ELR (cell line): ENCODE results near the gene EPN2.

Experiments
- DNase-seq: peaks from one replicate; pipeline ENCODE4 v3.0.0-alpha.2; 2015; ENCODE audit warnings: low read depth

EPN2 gene

GRCh38 chr17:19381741-19382444 lies 144.7 kb downstream of the EPN2 start:
- no peak for DNase-seq

DNA sequence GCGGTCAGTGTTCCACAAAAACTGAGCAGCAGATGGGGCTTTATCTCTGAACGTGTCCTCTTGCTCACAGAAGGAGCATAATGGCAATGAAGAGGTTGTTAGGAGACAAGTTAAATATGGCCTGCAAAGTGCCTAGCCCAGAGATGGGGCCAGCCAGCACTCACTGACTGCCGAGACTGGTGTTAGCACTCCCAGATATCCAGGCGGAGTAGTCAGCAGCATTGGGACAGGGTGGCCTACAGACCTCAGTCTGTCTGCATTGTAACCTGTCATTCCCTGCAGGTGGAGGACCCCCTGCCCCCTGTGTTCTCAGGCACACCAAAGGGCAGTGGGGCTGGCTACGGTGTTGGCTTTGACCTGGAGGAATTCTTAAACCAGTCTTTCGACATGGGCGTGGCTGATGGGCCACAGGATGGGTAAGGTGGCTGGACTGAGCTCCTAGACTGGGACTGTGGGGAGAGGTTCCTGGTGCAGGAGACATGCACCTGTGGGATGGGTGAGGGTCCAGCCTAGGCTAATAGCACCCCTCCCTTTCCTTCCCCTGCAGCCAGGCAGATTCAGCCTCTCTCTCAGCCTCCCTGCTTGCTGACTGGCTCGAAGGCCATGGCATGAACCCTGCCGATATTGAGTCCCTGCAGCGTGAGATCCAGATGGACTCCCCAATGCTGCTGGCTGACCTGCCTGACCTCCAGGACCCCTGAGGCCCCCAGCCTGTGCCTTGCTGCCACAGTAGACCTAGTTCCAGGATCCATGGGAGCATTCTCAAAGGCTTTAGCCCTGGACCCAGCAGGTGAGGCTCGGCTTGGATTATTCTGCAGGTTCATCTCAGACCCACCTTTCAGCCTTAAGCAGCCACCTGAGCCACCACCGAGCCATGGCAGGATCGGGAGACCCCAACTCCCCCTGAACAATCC lies 145.6 kb downstream of the EPN2 start:
- DNase-seq: no peak

DNA sequence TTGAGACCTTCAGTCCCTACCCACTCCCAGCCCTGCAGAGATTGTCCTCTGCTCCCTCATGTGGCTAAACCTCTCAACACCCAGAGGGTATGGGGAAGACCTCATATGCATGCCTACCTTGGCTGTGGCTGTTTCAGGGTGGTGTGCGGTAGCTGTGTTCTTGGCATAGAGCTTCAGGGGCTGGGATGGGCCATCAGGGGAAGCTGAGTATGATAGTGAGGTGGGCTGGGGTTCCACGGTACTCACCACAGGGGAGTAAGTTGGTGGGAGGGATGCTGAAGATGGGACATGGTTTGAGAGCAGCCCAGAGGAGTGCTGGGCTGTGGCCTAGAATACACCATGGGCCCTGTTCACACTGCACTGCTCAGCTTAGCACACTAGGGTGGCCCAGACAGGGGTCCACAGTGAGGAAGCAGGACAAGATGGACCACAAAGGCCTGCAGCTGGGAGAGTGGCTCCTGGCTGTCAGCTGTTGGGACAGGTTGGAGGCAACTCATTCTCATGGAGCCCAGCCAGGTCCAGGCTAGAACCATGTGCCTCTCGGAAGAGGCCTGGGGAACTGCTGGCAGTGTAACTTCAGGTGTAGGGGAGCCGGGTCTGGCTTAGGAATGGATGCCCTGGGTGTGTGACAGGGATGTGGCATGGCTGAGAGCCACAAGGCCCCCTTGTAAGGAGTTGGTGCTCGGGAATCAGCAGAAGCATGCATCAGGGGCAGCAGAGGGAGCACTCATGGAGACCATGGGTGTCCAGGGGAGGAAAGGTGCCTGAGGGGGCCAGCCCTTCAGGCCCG lies 146.7 kb downstream of the EPN2 start:
- DNase-seq: no peak

- no peak for DNase-seq
These were observed 147.7 kb downstream of the EPN2 start for GRCh38 chr17:19384723-19385391.

DNA sequence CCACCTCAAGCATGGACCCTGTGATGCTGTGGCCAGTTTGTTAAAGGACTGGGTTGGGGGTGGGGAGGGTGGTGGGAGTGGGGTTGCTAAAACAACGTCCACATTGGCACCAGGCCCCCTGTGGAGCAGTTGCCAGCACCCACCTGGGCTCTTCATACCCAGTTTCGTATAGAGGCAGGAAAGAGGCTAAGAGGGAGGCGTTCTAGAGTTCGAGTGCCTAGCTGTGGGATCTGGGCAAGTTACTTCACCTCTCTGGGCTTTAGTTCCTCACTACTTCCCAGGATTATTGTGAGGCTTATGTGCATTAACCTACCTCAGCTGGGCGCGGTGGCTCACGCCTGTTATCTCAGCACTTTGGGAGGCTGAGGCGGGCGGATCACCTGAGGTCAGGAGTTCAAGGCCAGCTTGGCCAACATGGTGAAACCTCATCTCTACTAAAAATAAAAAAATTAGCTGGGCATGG lies 148.4 kb downstream of the EPN2 start:
- DNase-seq: no peak
